C4-2B (cell line): ENCODE results near the gene PIK3R2.

Source experiments
- ZFX ChIP-seq: fragments of 450-650 bp; IDR thresholded peaks from 2 replicates; pipeline ENCODE4 v1.6.1; 2017
- TF ChIP-seq, protein P1 (sequence below): fragments of 450-650 bp; conservative IDR thresholded peaks from 2 replicates; pipeline ENCODE4 v1.5.1; 2017; ENCODE audit warnings: mild to moderate bottlenecking

DNA sequence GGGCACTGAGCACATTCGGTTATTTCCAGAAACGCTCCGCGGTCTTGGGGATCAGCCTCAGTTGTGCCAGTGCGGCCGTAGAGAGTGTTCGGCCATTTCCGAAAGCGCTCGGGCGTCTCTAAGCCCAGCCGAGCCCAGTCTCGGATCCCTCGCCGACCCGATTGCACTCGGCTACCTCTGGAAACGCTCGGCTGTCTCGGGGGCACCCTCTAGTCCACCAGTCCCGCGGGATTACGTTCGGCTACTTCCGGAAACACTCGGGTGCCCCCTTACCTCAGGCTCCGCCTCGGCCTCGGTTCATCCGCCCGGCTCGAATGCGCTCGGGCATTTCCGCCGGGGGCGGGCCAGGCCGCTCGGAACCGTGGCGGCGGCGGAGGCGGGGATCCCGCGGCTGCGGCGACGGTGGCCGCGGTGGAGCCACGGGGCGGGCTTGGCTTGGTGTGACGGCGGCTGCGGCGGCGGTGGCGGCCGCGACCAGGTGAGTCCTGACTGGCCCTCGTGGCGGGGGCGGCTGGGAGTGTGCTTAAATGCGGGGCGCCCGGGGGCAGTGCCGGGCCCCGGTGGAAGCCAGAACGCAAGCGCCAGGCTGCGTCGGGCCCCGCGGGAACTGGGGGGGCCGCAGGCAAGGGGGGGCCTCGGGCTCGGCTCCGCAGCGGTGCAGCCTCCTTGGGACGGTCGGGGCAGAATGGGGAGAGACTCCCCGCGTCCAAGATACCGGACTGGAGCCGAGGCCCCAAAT, at the start of gene PIK3R2:
- TF ChIP-seq, protein P1, sequence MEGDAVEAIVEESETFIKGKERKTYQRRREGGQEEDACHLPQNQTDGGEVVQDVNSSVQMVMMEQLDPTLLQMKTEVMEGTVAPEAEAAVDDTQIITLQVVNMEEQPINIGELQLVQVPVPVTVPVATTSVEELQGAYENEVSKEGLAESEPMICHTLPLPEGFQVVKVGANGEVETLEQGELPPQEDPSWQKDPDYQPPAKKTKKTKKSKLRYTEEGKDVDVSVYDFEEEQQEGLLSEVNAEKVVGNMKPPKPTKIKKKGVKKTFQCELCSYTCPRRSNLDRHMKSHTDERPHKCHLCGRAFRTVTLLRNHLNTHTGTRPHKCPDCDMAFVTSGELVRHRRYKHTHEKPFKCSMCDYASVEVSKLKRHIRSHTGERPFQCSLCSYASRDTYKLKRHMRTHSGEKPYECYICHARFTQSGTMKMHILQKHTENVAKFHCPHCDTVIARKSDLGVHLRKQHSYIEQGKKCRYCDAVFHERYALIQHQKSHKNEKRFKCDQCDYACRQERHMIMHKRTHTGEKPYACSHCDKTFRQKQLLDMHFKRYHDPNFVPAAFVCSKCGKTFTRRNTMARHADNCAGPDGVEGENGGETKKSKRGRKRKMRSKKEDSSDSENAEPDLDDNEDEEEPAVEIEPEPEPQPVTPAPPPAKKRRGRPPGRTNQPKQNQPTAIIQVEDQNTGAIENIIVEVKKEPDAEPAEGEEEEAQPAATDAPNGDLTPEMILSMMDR, result no peak; the same call in 1 of the 2 replicates
- peak; percentile 70; the same call in 1 of the 2 replicates for TF ChIP-seq ZFX
